ENCODE data around the gene HSDL1. TPM values are rescaled to one million over a fixed set of nuclear protein-coding genes. Genes with fewer than 3 reads are reported as not detected.

Gene HSDL1
- total and polyA plus RNA-seq, 2 of the 8 experiments (the other 6 are each of a cell fraction or from before 2014, with no cell fraction given) = 25.0 to 55.7 TPM

DNA sequence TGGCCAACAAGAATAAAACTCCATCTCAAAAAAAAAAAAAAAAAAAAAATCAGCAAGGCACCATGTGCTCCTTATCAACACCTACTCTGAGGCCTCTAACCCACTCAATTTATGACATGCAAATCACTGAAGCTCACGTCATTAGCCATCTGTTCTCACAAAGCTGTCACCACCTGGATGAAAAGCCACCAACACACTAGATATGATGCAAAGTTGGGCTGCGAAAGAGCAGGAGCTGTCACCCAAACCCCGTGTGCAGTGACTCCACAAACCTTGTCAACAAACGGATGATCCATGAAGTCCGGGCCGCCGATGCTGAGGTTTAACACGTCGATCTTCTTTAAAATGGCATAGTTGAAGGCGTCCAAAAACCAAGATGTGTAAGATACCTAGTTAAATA, 53.5 kb downstream of the HSDL1 start:
- H3K79me2 ChIP-seq (ENCODE audit: control insufficient read depth in 1 of 2, insufficient read depth in 2 of 2, low read length in 2 of 2) = no peaks in the 10 kb centered on the region
- H3K4me2 ChIP-seq (ENCODE audit: insufficient read depth in 1 of 2, low read depth in 2 of 2, low read length in 2 of 2) = no peak overlapping the region
- H2BK5ac ChIP-seq (ENCODE audit: low read depth, low read length) = no peak overlapping the region
- no peak overlapping the region for H2BK12ac ChIP-seq (ENCODE audit: low read depth, low read length)
- H3K23ac ChIP-seq (ENCODE audit: insufficient read length) = no peak overlapping the region
- no peak overlapping the region for H4K91ac ChIP-seq (replicated peaks; ENCODE audit: insufficient read length, low read length)
- H3K36me3 ChIP-seq (ENCODE audit: control insufficient read depth in 2 of 4, insufficient read depth in 4 of 4, low read length in 3 of 4) = peaks cover 22 to 83% (median 62%) of the 10 kb centered on the region in 4 experiments
- no peak for DNase-seq (ENCODE audit: low read depth in 1 of 2, low spot score in 2 of 2)
- no peak overlapping the region for H3K14ac ChIP-seq (ENCODE audit: insufficient read length)
- CTCF ChIA-PET (ENCODE audit: partially characterized antibody) = interaction anchor here (0.6 to 10.5 kb wide), 6 partner anchors 10 to 393 kb away, joined by 3 to 93 read pairs (median 4); no protein-coding TSS in a partner anchor
- H3K9ac ChIP-seq (replicated peaks in 1 of 4; ENCODE audit: extremely low read depth in 1 of 4, low read depth in 3 of 4, low read length in 3 of 4) = no peak overlapping the region
- H3K23me2 ChIP-seq (ENCODE audit: low read depth, low read length) = no peaks in the 10 kb centered on the region
- H3K18ac ChIP-seq (ENCODE audit: extremely low read depth, low read length) = no peak overlapping the region
- no peak overlapping the region for H2BK15ac ChIP-seq (ENCODE audit: low read length)
- H2BK20ac ChIP-seq (ENCODE audit: low read length) = no peak overlapping the region
- no peak overlapping the region for H3K4me3 ChIP-seq (ENCODE audit: extremely low read depth in 1 of 4, insufficient read depth in 2 of 4, low read depth in 3 of 4, low read length in 4 of 4)
- POLR2A ChIA-PET (ENCODE audit: partially characterized antibody) = no interaction called here
- H4K5ac ChIP-seq (ENCODE audit: insufficient read length, low read depth, low read length) = no peak overlapping the region
- H3K9me3 ChIP-seq (ENCODE audit: insufficient read depth in 2 of 2, low read depth in 1 of 2, low read length in 1 of 2) = no peaks in the 10 kb centered on the region
- H3K27ac ChIP-seq (ENCODE audit: low read depth, low read length) = no peak overlapping the region
- no peaks in the 10 kb centered on the region; the same call in 1 of the 2 replicates for H3K79me1 ChIP-seq (ENCODE audit: low read depth, low read length)
- H3K56ac ChIP-seq (replicated peaks; ENCODE audit: insufficient read length, low read depth, low read length) = no peak overlapping the region
- no peak overlapping the region for H2AFZ ChIP-seq (ENCODE audit: low read length)
- no peak overlapping the region for H3K4ac ChIP-seq (replicated peaks; ENCODE audit: insufficient read length, low read depth, low read length)
- no peaks in the 10 kb centered on the region for H3K4me1 ChIP-seq (replicated peaks in 1 of 4; ENCODE audit: control insufficient read depth in 3 of 4, insufficient read depth in 4 of 4, low read length in 3 of 4)
- no peak overlapping the region for H4K8ac ChIP-seq (ENCODE audit: extremely low read depth, insufficient read depth, low read length)
- H4K20me1 ChIP-seq (replicated peaks in 1 of 2; ENCODE audit: control insufficient read depth in 1 of 2, insufficient read depth in 2 of 2, low read length in 2 of 2) = peaks cover 0 to 12% of the 10 kb centered on the region in 2 experiments
- no peak overlapping the region for H2BK120ac ChIP-seq (replicated peaks; ENCODE audit: low read depth, low read length)
- FAIRE-seq = no peak
- no peaks in the 10 kb centered on the region for H3K27me3 ChIP-seq (replicated peaks in 1 of 4; ENCODE audit: control insufficient read depth in 3 of 4, extremely low read depth in 1 of 4, insufficient read depth in 3 of 4, low read length in 3 of 4)
- H2AK5ac ChIP-seq (ENCODE audit: low read depth, low read length) = no peak overlapping the region
- WGBS, 2 experiments (ENCODE audit: extremely low coverage in 1 of 2, insufficient coverage in 1 of 2, insufficient read length in 1 of 2, insufficient replicate concordance in 2 of 2, low coverage in 1 of 2, low lambda C conversion rate in 2 of 2, missing lambda C conversion rate in 1 of 2) = 94% methylated on average over 10 of the region's 10 CpGs; no CpG with 5 or more reads in 1 of the 2 experiments
- TF ChIP-seq NANOG (IDR thresholded peaks at IDR 0.05; ENCODE audit: insufficient read depth, low read depth, low read length, poor library complexity, severe bottlenecking) = no peak
- no peak for TF ChIP-seq SP2 (IDR thresholded peaks at IDR 0.05; ENCODE audit: low read length)
- no peak for TF ChIP-seq BACH1 (IDR thresholded peaks at IDR 0.05; ENCODE audit: low read length)
- TF ChIP-seq RFX5 (IDR thresholded peaks at IDR 0.05; ENCODE audit: borderline replicate concordance, low read depth, low read length) = no peak
- no peak for TF ChIP-seq TEAD4 (IDR thresholded peaks at IDR 0.05; ENCODE audit: low read depth, low read length)
- TF ChIP-seq SAP30 (IDR thresholded peaks at IDR 0.05; ENCODE audit: insufficient read depth, insufficient replicate concordance, low read length) = no peak
- no peak for TF ChIP-seq EZH2 (IDR thresholded peaks at IDR 0.05; ENCODE audit: low read depth, low read length, severe bottlenecking)
- TF ChIP-seq KDM4A (IDR thresholded peaks at IDR 0.05; ENCODE audit: low read depth, low read length, severe bottlenecking) = no peak
- no peak for TF ChIP-seq CHD1 (IDR thresholded peaks at IDR 0.05; ENCODE audit: low read depth, low read length)
- TF ChIP-seq RBBP5 (IDR thresholded peaks at IDR 0.05; ENCODE audit: borderline replicate concordance, low read depth, low read length) = no peak
- no peak for TF ChIP-seq HDAC6 (IDR thresholded peaks at IDR 0.05; ENCODE audit: low read depth, low read length)
- no peak for TF ChIP-seq EP300 (IDR thresholded peaks at IDR 0.05; ENCODE audit: borderline replicate concordance in 1 of 2, low read depth in 2 of 2, low read length in 2 of 2)
- TF ChIP-seq CREB1 (IDR thresholded peaks at IDR 0.05) = no peak
- TF ChIP-seq RNF2 (IDR thresholded peaks at IDR 0.05; ENCODE audit: borderline replicate concordance, low read depth, low read length, missing control alignments, poor library complexity, severe bottlenecking) = no peak
